GM12878 (cell line): ENCODE measurements around the gene CXCR6. TPM values are rescaled to one million over a fixed set of nuclear protein-coding genes. Genes with fewer than 3 reads are reported as not detected.
A peak's percentile ranks its signal among the peaks of the same experiment; 100 is the strongest.

Source experiments
- BCL3 ChIP-seq: IDR thresholded peaks from 2 replicates; pipeline ENCODE4 v1.6.1; 2011; ENCODE audit warnings: borderline replicate concordance, low read depth, mild to moderate bottlenecking, moderate library complexity, low read length; ENCODE audit not compliant: insufficient read depth, poor library complexity, severe bottlenecking
- BCLAF1 ChIP-seq: fragments of 450-650 bp; IDR thresholded peaks from 2 replicates; pipeline ENCODE4 v1.6.1; 2017; ENCODE audit warnings: antibody characterized with exemption, mild to moderate bottlenecking, moderate library complexity
- CBX5 ChIP-seq: sonication (generic); IDR thresholded peaks from 2 replicates; pipeline ENCODE4 v1.6.1; 2016; ENCODE audit warnings: low read depth, moderate library complexity, mild to moderate bottlenecking, inconsistent platforms
- HDGF ChIP-seq: fragments of 450-650 bp; IDR thresholded peaks from 2 replicates; pipeline ENCODE4 v1.6.1; 2016; ENCODE audit warnings: antibody characterized with exemption
- SIN3A ChIP-seq: IDR thresholded peaks from 2 replicates; pipeline ENCODE4 v1.6.1; 2012; ENCODE audit warnings: low read depth, low read length, improper control_type of control experiment
- polyA plus RNA-seq, 11 experiments: library from polyadenylated mRNA; depleted of rRNA in 4 of 11; unstranded in 6 of 11; stranded (reverse) in 5 of 11; fragments of >200 nt; fragmentation: Nextera tagmentation in 4 of 11; fragmentation: Illumina TruSeq in 1 of 11; extraction: Ambion mirVana in 4 of 11; extraction: Trizol in 1 of 11; gene quantifications; 1 replicate in 1 of 11; 2 replicates in 10 of 11; pipeline versions ENCODE4 v1.2.1 to v1.2.3, GENCODE V29; 2011 to 2016; ENCODE audit warnings: inconsistent platforms in 2 of 11, missing spikeins in 2 of 11, low read depth in 1 of 11
- total RNA-seq, 4 experiments: library from RNA; depleted of rRNA in 3 of 4; stranded (reverse); fragments of >200 nt in 3 of 4; fragmentation: Illumina TruSeq in 1 of 4; extraction: Trizol in 1 of 4; gene quantifications; 2 replicates each; pipeline versions ENCODE4 v1.2.1 to v1.2.3, GENCODE V29; 2013 to 2021
- TF ChIP-seq, protein P1 (sequence below): fragments of 450-650 bp; IDR thresholded peaks from 2 replicates; pipeline ENCODE4 v1.6.1; 2017; ENCODE audit warnings: mild to moderate bottlenecking, moderate library complexity

The CXCR6 gene
- total and polyA plus RNA-seq, 10 of the 15 experiments (the other 5 are each of a cell fraction or from before 2014, with no cell fraction given), result 0.04 to 0.20 (median 0.12) TPM; not detected in 5

GRCh38 chr3:45904931-45905330 lies 38.3 kb upstream of the CXCR6 start (continued):
- TF ChIP-seq BCLAF1 (no peak), HDGF (no peak), BCL3 (peak; percentile 40), SIN3A (no peak), CBX5 (peak; percentile 79; the same call in 1 of the 2 replicates)
- TF ChIP-seq, protein P1, sequence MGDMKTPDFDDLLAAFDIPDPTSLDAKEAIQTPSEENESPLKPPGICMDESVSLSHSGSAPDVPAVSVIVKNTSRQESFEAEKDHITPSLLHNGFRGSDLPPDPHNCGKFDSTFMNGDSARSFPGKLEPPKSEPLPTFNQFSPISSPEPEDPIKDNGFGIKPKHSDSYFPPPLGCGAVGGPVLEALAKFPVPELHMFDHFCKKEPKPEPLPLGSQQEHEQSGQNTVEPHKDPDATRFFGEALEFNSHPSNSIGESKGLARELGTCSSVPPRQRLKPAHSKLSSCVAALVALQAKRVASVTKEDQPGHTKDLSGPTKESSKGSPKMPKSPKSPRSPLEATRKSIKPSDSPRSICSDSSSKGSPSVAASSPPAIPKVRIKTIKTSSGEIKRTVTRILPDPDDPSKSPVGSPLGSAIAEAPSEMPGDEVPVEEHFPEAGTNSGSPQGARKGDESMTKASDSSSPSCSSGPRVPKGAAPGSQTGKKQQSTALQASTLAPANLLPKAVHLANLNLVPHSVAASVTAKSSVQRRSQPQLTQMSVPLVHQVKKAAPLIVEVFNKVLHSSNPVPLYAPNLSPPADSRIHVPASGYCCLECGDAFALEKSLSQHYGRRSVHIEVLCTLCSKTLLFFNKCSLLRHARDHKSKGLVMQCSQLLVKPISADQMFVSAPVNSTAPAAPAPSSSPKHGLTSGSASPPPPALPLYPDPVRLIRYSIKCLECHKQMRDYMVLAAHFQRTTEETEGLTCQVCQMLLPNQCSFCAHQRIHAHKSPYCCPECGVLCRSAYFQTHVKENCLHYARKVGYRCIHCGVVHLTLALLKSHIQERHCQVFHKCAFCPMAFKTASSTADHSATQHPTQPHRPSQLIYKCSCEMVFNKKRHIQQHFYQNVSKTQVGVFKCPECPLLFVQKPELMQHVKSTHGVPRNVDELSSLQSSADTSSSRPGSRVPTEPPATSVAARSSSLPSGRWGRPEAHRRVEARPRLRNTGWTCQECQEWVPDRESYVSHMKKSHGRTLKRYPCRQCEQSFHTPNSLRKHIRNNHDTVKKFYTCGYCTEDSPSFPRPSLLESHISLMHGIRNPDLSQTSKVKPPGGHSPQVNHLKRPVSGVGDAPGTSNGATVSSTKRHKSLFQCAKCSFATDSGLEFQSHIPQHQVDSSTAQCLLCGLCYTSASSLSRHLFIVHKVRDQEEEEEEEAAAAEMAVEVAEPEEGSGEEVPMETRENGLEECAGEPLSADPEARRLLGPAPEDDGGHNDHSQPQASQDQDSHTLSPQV, result no peak
